HEK293T (cell line): Measurements from ENCODE around the gene LENG9.

Source experiments
- CTCF ChIA-PET: fragments of 350-600 bp; formaldehyde crosslinking; extraction: SDS; loops from one replicate; lab custom pipeline; 2021; ENCODE audit warnings: antibody characterized with exemption, inconsistent platforms; lab: Yijun Ruan, JAX
- POLR2A ChIA-PET: fragments of 350-600 bp; formaldehyde crosslinking; extraction: SDS; loops from one replicate; lab custom pipeline; 2020; ENCODE audit warnings: antibody characterized with exemption, inconsistent platforms; lab: Yijun Ruan, JAX
- DNase-seq: peaks from one replicate; pipeline ENCODE4 v3.0.0; 2012; ENCODE audit warnings: mixed read lengths; ENCODE audit errors: extremely low spot score
- ARNT ChIP-seq: fragments of 450-650 bp; IDR thresholded peaks from 2 replicates; pipeline ENCODE4 v1.6.1; 2017; ENCODE audit warnings: mild to moderate bottlenecking
- BHLHE40 ChIP-seq: fragments of 450-650 bp; IDR thresholded peaks from 2 replicates; pipeline ENCODE4 v1.6.1; 2016; ENCODE audit warnings: mild to moderate bottlenecking, moderate library complexity, borderline replicate concordance
- CTBP1 ChIP-seq: fragments of 450-650 bp; IDR thresholded peaks from 2 replicates; pipeline ENCODE4 v1.6.1; 2016; ENCODE audit warnings: borderline replicate concordance
- ELF4 ChIP-seq: fragments of 450-650 bp; IDR thresholded peaks from 2 replicates; pipeline ENCODE4 v1.6.1; 2017; ENCODE audit warnings: antibody characterized with exemption
- FOXA1 ChIP-seq: fragments of 450-650 bp; IDR thresholded peaks from 2 replicates; pipeline ENCODE4 v1.6.1; 2016; ENCODE audit warnings: mild to moderate bottlenecking
- FOXK2 ChIP-seq: fragments of 450-650 bp; IDR thresholded peaks from 2 replicates; pipeline ENCODE4 v1.6.1; 2016; ENCODE audit warnings: mild to moderate bottlenecking
- FOXM1 ChIP-seq: fragments of 450-650 bp; IDR thresholded peaks from 2 replicates; pipeline ENCODE4 v1.6.1; 2017; ENCODE audit warnings: mild to moderate bottlenecking, borderline replicate concordance
- HDGF ChIP-seq: fragments of 450-650 bp; IDR thresholded peaks from 2 replicates; pipeline ENCODE4 v1.6.1; 2017; ENCODE audit warnings: antibody characterized with exemption, borderline replicate concordance
- L3MBTL2 ChIP-seq: fragments of 450-650 bp; conservative IDR thresholded peaks from 2 replicates; pipeline ENCODE4 v1.6.1; 2016; ENCODE audit warnings: mild to moderate bottlenecking
- LEF1 ChIP-seq: fragments of 450-650 bp; IDR thresholded peaks from 2 replicates; pipeline ENCODE4 v1.6.1; 2017; ENCODE audit warnings: mild to moderate bottlenecking, borderline replicate concordance
- NFRKB ChIP-seq: fragments of 450-650 bp; IDR thresholded peaks from 2 replicates; pipeline ENCODE4 v1.6.1; 2016; ENCODE audit warnings: mild to moderate bottlenecking, moderate library complexity
- SP1 ChIP-seq: fragments of 450-650 bp; IDR thresholded peaks from 2 replicates; pipeline ENCODE4 v1.6.1; 2017
- SUZ12 ChIP-seq: fragments of 450-650 bp; IDR thresholded peaks from 2 replicates; pipeline ENCODE4 v1.6.1; 2016; ENCODE audit warnings: mild to moderate bottlenecking
- TARDBP ChIP-seq: fragments of 450-650 bp; IDR thresholded peaks from 2 replicates; pipeline ENCODE4 v1.6.1; 2016
- ZNF384 ChIP-seq: fragments of 450-650 bp; IDR thresholded peaks from 2 replicates; pipeline ENCODE4 v1.6.1; 2016
- TF ChIP-seq, protein P1 (sequence below): fragments of 450-650 bp; IDR thresholded peaks from 2 replicates; pipeline ENCODE4 v1.6.1; 2016

The LENG9 gene

DNA sequence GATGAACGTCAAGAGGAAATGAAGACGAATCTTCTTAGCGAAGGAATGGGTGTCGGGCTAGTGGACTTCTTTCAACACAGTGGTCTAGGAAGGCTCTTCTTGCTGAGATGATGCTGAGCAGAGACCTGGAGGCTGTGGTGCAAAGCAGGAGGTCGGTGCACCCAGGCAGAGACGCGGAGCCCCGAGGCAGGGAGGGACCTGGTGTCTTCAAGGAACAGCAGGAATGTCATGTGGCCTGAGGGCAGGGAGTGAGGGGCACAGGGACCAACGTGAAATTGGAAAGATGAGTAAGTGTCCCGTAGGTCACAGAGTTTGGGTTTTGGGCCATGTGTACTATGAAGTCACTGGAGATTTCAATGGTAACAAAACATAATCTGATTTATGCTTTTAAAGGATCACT is 20.9 kb upstream of the LENG9 start:
- ChIA-PET POLR2A (no interaction called here), CTCF (no interaction called here)
- no peak for DNase-seq
- TF ChIP-seq FOXM1 (no peak), TARDBP (no peak), ELF4 (no peak), L3MBTL2 (no peak), ARNT (no peak), BHLHE40 (no peak), FOXK2 (no peak), SUZ12 (no peak), CTBP1 (no peak), NFRKB (no peak), SP1 (no peak), FOXA1 (no peak), HDGF (no peak), LEF1 (no peak), ZNF384 (no peak)
- TF ChIP-seq, protein P1, sequence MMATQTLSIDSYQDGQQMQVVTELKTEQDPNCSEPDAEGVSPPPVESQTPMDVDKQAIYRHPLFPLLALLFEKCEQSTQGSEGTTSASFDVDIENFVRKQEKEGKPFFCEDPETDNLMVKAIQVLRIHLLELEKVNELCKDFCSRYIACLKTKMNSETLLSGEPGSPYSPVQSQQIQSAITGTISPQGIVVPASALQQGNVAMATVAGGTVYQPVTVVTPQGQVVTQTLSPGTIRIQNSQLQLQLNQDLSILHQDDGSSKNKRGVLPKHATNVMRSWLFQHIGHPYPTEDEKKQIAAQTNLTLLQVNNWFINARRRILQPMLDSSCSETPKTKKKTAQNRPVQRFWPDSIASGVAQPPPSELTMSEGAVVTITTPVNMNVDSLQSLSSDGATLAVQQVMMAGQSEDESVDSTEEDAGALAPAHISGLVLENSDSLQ: no peak

DNA sequence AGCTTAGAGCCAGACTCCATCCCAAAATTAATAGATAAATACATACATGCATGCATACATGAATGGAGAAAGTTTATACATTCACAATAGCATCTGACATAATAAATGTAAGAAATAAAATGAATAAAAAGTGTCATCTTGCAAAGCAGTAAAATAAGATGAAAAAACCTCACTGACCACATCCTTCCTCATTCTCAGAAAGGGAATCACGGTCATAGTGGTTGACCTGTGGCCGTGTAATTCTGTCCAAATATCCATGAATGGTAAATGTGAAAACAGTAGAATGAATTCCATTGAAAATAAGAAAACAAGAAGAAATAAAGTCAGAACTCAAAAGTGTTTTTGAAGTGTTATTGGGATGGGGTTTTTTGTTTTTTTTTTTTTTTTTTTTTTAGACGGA is 19.3 kb upstream of the LENG9 start:
- TF ChIP-seq NFRKB (no peak), CTBP1 (no peak), FOXK2 (no peak), BHLHE40 (no peak), L3MBTL2 (no peak), FOXM1 (no peak), ARNT (no peak), ELF4 (no peak), HDGF (no peak)
- ChIA-PET CTCF (no interaction called here), POLR2A (no interaction called here)
- no peak for DNase-seq

DNA sequence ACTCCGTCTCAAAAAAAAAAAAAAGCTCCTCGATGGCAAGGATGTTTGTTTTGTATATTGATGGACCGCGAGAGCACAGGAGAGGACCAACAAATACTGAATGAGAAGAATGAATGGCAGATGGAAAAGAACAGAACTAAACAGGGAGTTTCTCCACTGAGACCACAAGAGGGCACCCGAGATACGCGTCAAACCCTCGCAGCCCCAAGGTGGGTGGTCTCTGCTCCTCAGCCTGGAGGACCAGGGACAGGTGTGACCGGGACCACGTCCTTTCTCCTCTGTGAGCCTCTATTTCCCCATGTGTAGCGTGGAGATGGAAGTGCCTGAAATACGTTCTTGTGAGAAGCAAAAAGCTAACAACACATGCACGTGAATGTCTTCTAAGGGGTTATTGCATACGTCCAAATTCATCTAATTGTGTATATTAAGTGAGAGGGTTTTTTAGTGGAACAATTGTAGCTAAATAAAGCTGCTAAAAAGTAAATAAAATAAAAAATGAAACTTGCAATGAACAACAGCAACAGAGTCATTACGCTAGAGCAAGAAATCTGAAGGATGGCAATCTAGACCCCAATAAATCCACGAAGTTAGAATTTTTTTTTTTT is 17.9 kb upstream of the LENG9 start:
- CTCF ChIA-PET: interaction anchor here (0.6 to 0.7 kb wide), 3 partner anchors 12 to 590 kb away, joined by 5 to 6 read pairs (median 6); partner anchors contain the start of gene LENG9
- no peak for TF ChIP-seq HDGF
- no peak for TF ChIP-seq ZNF384
- TF ChIP-seq FOXA1: no peak
- TF ChIP-seq, protein P1: peak; percentile 56
- TF ChIP-seq SUZ12: no peak
- no peak for TF ChIP-seq CTBP1
- POLR2A ChIA-PET: no interaction called here
- peak; percentile 65 for DNase-seq

DNA sequence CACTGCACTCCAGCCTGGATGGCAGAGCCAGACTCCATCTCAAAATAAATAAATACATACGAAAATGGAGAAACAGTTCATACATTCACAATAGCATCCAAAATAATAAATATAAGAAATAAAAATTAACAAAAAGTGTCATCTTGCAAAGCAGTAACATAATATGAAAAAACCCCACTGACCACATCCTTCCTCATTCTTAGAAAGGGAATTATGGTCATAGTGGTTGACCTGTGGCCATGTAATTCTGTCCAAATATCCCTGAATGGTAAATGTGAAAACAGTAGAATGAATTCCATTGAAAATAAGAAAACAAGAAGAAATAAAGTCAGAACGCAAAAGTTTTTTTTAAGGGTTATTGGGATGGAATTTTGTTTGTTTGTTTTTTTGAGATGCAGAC is 16.5 kb upstream of the LENG9 start:
- CTCF ChIA-PET: interaction anchor here (1.2 to 1.5 kb wide), 2 partner anchors 190 to 194 kb away, joined by 3 read pairs; no protein-coding TSS in a partner anchor
- TF ChIP-seq LEF1 (no peak), SP1 (no peak)
- TF ChIP-seq, protein P1: no peak
- DNase-seq: no peak
- POLR2A ChIA-PET: no interaction called here

DNA sequence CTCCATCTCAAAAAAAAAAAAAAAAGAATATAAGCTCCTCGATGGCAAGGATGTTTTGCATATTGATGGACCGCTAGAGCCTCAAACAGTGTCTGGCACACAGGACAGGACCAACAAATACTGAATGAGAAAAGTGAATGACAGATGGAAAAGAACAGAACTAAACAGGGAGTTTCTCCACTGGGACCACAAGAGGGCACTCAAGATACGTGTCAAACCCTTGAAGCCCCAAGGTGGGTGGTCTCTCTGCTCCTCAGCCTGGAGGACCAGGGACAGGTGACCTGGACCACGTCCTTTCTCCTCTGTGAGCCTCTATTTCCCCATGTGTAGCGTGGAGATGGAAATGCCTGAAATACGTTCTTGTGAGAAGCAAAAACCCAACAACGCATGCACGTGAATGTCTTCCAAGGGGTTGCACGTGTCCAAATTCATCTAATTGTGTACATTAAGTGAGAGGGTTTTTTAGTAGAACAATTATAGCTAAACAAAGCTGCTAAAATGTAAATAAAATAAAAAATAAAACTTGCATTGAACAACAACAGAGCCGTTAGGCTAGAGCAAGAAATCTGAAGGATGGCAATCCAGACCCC is 15.2 kb upstream of the LENG9 start:
- ChIA-PET CTCF (interaction anchor here (1.2 to 1.5 kb wide), 2 partner anchors 192 to 195 kb away, joined by 3 read pairs; no protein-coding TSS in a partner anchor), POLR2A (no interaction called here)
- peak; percentile 40 for DNase-seq
- TF ChIP-seq, protein P1: peak; percentile 68
- no peak for TF ChIP-seq TARDBP

DNA sequence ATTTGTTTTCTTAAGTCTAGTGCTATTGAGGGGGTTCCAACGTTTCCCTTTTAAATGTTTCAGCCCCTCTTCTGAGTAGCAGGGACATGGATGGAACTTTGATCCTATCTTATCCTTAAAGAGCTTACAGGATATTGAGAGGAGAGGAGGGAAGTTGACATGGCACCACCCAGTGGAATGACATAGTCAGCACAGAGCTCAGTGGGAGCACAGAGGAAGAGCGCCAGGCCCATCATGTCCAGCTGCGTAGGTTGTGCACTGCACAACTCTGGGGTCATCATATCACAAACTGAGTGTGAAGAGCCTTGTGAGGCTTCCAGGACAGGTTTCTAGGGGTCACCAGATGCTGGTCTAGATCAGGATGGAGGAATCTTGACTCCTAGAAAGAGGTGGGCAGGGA is 14.1 kb upstream of the LENG9 start:
- CTCF ChIA-PET: interaction anchor here (0.6 to 0.7 kb wide), 3 partner anchors 8 to 331 kb away, joined by 3 to 4 read pairs (median 3); no protein-coding TSS in a partner anchor

More for the DNA sequence above, 14.1 kb upstream of the LENG9 start:
- POLR2A ChIA-PET: no interaction called here
- TF ChIP-seq SUZ12 (no peak), L3MBTL2 (no peak), TARDBP (no peak), FOXA1 (no peak), BHLHE40 (no peak), NFRKB (no peak)
- TF ChIP-seq, protein P1: no peak
- no peak for DNase-seq
